ENCODE measurements around the gene SLC8A2. TPM values are rescaled to one million over a fixed set of nuclear protein-coding genes. Genes with fewer than 3 reads are reported as not detected.

Gene SLC8A2
- total and polyA plus RNA-seq, 2 of the 8 experiments (the other 6 are each of a cell fraction or from before 2014, with no cell fraction given), result 7.3 to 12.4 TPM

DNA sequence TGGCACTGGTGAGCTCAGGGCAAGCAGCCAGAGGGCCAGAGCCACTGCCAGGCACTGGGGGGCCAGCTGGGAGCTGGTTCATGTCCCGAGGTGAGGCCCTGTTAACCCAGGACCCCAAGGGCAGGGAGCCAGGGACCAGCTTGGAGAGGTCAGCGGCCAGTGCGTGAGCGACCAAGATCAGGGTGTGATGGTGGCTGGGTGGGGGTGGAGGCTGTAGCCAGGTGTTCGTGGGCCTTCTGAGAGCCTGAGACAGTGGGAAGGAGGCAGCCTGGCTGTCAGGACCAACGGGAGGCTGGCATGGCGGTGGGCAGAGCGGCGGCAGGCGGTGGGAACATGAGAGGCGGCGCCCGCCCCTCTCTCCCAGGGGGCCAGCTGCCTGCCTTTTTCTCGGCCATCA, 20.4 kb upstream of the SLC8A2 start:
- Histone ChIP-seq H3K56ac (replicated peaks; ENCODE audit: insufficient read length, low read depth, low read length) (no peak overlapping the region), H2BK120ac (replicated peaks; ENCODE audit: low read depth, low read length) (no peak overlapping the region), H3K23me2 (ENCODE audit: low read depth, low read length) (peaks cover 6% of the 10 kb centered on the region; the same call in 1 of the 2 replicates), H3K27me3 (replicated peaks in 1 of 4; ENCODE audit: control insufficient read depth in 3 of 4, extremely low read depth in 1 of 4, insufficient read depth in 3 of 4, low read length in 3 of 4) (no peaks in the 10 kb centered on the region), H2AK5ac (ENCODE audit: low read depth, low read length) (no peak overlapping the region), H2BK5ac (ENCODE audit: low read depth, low read length) (no peak overlapping the region; the same call in none of the 2 replicates), H2BK15ac (ENCODE audit: low read length) (no peak overlapping the region), H4K8ac (ENCODE audit: extremely low read depth, insufficient read depth, low read length) (no peak overlapping the region), H3K27ac (ENCODE audit: low read depth, low read length) (no peak overlapping the region), H3K36me3 (ENCODE audit: control insufficient read depth in 2 of 4, insufficient read depth in 4 of 4, low read length in 3 of 4) (peaks cover 3 to 6% (median 5%) of the 10 kb centered on the region in 4 experiments; a peak in 4 of 8 replicates), H4K5ac (ENCODE audit: insufficient read length, low read depth, low read length) (no peak overlapping the region), H3K4ac (replicated peaks; ENCODE audit: insufficient read length, low read depth, low read length) (no peak overlapping the region), H3K79me2 (ENCODE audit: control insufficient read depth in 1 of 2, insufficient read depth in 2 of 2, low read length in 2 of 2) (no peaks in the 10 kb centered on the region), H3K9me3 (ENCODE audit: insufficient read depth in 2 of 2, low read depth in 1 of 2, low read length in 1 of 2) (no peaks in the 10 kb centered on the region), H3K23ac (ENCODE audit: insufficient read length) (no peak overlapping the region), H3K9ac (replicated peaks in 1 of 4; ENCODE audit: extremely low read depth in 1 of 4, low read depth in 3 of 4, low read length in 3 of 4) (no peak overlapping the region), H3K4me2 (ENCODE audit: insufficient read depth in 1 of 2, low read depth in 2 of 2, low read length in 2 of 2) (no peak overlapping the region), H2BK12ac (ENCODE audit: low read depth, low read length) (no peak overlapping the region), H3K4me3 (ENCODE audit: extremely low read depth in 1 of 4, insufficient read depth in 2 of 4, low read depth in 3 of 4, low read length in 4 of 4) (no peak overlapping the region), H2BK20ac (ENCODE audit: low read length) (no peak overlapping the region), H4K91ac (replicated peaks; ENCODE audit: insufficient read length, low read length) (no peak overlapping the region), H3K14ac (ENCODE audit: insufficient read length) (no peak overlapping the region), H2AFZ (ENCODE audit: low read length) (no peak overlapping the region), H3K4me1 (replicated peaks in 1 of 4; ENCODE audit: control insufficient read depth in 3 of 4, insufficient read depth in 4 of 4, low read length in 3 of 4) (peaks cover 0 to 4% (median 1%) of the 10 kb centered on the region in 4 experiments; a peak in 2 of 7 replicates), H4K20me1 (replicated peaks in 1 of 2; ENCODE audit: control insufficient read depth in 1 of 2, insufficient read depth in 2 of 2, low read length in 2 of 2) (peaks cover 0 to 11% of the 10 kb centered on the region in 2 experiments), H3K79me1 (ENCODE audit: low read depth, low read length) (no peaks in the 10 kb centered on the region), H3K18ac (ENCODE audit: extremely low read depth, low read length) (no peak overlapping the region)
- POLR2A ChIA-PET (ENCODE audit: partially characterized antibody), result interaction anchor here (0.6 to 2.4 kb wide), 5 partner anchors 9 to 254 kb away, joined by 3 to 11 read pairs (median 4); no protein-coding TSS in a partner anchor
- CTCF ChIA-PET (ENCODE audit: partially characterized antibody), result interaction anchor here (0.7 to 2.5 kb wide), 10 partner anchors 9 to 1755 kb away, joined by 3 to 9 read pairs (median 5); no protein-coding TSS in a partner anchor
- no peak for TF ChIP-seq BACH1 (IDR thresholded peaks at IDR 0.05; ENCODE audit: low read length)
- no peak for TF ChIP-seq SP1 (IDR thresholded peaks at IDR 0.05; ENCODE audit: low read depth, low read length)
- TF ChIP-seq SIRT6 (IDR thresholded peaks at IDR 0.05; ENCODE audit: low read length), result no peak
- TF ChIP-seq, protein P1, sequence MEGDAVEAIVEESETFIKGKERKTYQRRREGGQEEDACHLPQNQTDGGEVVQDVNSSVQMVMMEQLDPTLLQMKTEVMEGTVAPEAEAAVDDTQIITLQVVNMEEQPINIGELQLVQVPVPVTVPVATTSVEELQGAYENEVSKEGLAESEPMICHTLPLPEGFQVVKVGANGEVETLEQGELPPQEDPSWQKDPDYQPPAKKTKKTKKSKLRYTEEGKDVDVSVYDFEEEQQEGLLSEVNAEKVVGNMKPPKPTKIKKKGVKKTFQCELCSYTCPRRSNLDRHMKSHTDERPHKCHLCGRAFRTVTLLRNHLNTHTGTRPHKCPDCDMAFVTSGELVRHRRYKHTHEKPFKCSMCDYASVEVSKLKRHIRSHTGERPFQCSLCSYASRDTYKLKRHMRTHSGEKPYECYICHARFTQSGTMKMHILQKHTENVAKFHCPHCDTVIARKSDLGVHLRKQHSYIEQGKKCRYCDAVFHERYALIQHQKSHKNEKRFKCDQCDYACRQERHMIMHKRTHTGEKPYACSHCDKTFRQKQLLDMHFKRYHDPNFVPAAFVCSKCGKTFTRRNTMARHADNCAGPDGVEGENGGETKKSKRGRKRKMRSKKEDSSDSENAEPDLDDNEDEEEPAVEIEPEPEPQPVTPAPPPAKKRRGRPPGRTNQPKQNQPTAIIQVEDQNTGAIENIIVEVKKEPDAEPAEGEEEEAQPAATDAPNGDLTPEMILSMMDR (IDR thresholded peaks at IDR 0.05; ENCODE audit: control extremely low read depth in 1 of 3, insufficient read depth in 1 of 3, low read depth in 1 of 3, low read length in 3 of 3), result no peak
- no peak for TF ChIP-seq POLR2AphosphoS5 (IDR thresholded peaks at IDR 0.05; ENCODE audit: low read depth, low read length)
- no peak for TF ChIP-seq POU5F1 (IDR thresholded peaks at IDR 0.05; ENCODE audit: low read depth, low read length)
- TF ChIP-seq GABPA (IDR thresholded peaks at IDR 0.05; ENCODE audit: borderline replicate concordance, insufficient read depth, low read length), result no peak
- no peak for TF ChIP-seq KDM4A (IDR thresholded peaks at IDR 0.05; ENCODE audit: low read depth, low read length, severe bottlenecking)
- DNase-seq (ENCODE audit: low read depth in 1 of 2, low spot score in 2 of 2), result no peak
- 94% methylated on average over 12 of the region's 14 CpGs; no CpG with 5 or more reads in 1 of the 2 experiments for WGBS, 2 experiments (ENCODE audit: extremely low coverage in 1 of 2, insufficient coverage in 1 of 2, insufficient read length in 1 of 2, insufficient replicate concordance in 2 of 2, low coverage in 1 of 2, low lambda C conversion rate in 2 of 2, missing lambda C conversion rate in 1 of 2)
- FAIRE-seq, result no peak
